PC-9 (cell line): ENCODE measurements around the gene ZMYND11.

Source experiments
- CTCF ChIP-seq: fragments of 200-600 bp; sonication (generic); conservative IDR thresholded peaks from 2 replicates; pipeline ENCODE4 v1.6.1; 2017; ENCODE audit warnings: mixed run types, antibody characterized with exemption, mild to moderate bottlenecking, moderate library complexity
- EZH2 ChIP-seq: fragments of 200-600 bp; sonication (generic); IDR thresholded peaks from 2 replicates; pipeline ENCODE4 v1.8.0; 2017; ENCODE audit warnings: antibody characterized with exemption, low read depth

DNA sequence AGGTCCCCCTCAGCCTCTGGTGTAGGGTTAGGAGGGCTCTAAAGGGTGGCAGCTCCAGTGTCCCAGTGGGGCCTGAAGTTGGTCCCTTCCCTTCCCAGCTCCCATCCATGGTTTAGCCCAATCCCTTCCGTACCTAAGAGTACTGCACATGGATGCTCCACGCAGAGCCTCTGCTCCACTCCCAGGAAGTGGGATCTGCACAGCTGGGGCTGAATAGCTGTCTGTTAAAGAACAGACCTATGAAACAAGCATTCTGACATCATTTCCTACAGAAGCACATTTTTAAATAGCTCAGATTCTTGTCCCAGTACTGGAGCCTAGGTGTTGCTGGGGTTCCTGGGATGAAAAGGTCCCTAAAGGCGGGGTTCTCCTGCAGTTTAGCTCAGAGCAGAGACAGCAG lies 135.9 kb downstream of the ZMYND11 start:
- TF ChIP-seq CTCF = no peak
- no peak for TF ChIP-seq EZH2
